Hindlimb muscle (tissue), 1 donor: Measurements from ENCODE around the gene PAX7. TPM values are rescaled to one million over a fixed set of nuclear protein-coding genes. Genes with fewer than 3 reads are reported as not detected.

Experiments used
- DNase-seq: peaks from one replicate; pipeline ENCODE4 v3.0.0-alpha.2; 2013
- polyA plus RNA-seq: library from polyadenylated mRNA; unstranded; fragments of 120-200 nt; gene quantifications from one replicate; pipeline ENCODE4 v1.2.1, GENCODE V29; 2013; ENCODE audit not compliant: insufficient read length

PAX7 gene
- polyA plus RNA-seq, 1 donor: 52.1 TPM

GRCh38 chr1:18642278-18643095 lies 11.8 kb downstream of the PAX7 start:
- DNase-seq: no peak

GRCh38 chr1:18643154-18644012 lies 12.7 kb downstream of the PAX7 start:
- no peak for DNase-seq

GRCh38 chr1:18644013-18644399 lies 13.4 kb downstream of the PAX7 start:
- no peak for DNase-seq

DNA sequence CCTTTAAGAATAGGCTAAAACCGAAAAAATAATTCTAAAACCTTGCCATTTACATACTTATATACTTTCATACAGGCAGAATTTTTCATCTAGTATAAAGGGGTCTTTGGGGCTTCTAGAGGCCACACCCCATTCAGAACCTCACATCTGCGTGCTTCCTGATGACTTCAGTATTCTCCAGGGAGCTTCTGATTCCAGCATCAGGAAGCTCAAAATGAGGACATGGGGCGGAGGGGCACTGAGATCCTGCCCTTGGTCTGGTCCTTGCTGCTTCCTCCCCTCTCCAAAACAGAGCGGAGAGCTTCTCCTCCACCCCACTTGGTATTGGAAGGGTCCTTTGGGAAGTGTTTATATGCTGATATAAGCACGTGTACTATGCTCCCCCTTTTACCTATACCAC lies 13.8 kb downstream of the PAX7 start:
- no peak for DNase-seq

DNA sequence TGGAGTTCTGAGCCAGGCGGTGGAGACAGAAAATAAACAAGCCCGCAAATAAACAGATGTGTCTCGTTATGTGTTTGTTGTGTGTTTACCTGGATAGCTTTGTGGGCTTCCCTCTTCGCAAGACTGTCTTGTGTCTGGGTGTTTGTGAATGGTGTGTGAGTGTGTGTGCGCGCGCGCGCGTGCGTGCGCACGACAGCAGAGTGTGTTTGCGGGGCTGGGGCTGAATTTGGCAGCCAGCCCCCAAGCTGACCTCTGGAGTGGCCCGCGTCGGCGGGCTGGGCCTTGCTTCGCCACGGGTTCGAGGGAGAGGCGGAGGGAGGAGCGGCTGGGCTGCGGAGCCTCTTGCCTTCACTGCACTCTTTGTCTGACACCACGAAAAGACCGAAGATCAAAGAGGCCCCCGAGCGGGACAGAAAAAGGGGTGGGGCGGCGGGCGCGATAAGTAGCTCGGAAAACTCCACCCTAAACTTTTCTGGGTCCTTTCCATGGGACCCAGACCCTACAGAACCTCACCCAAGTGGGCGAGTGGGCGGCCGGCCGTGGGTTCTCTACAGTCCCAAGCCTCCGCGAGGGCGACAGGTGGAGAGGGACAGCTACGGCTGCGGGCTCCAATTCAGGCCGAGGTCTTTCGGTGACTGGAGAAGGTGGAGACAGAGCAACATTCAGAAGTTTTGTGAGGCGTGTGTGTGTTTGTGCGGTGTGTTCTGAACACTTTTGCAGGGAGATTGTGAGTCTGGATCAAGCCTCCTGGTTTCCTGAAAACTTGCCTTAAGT lies 14.5 kb downstream of the PAX7 start:
- DNase-seq: no peak

- DNase-seq: no peak
Measured at GRCh38 chr1:18645747-18646090, 15.1 kb downstream of the PAX7 start.

GRCh38 chr1:18646091-18646785 lies 15.6 kb downstream of the PAX7 start:
- DNase-seq: no peak

- DNase-seq: no peak
Measured at GRCh38 chr1:18646786-18647410, 16.3 kb downstream of the PAX7 start.

DNA sequence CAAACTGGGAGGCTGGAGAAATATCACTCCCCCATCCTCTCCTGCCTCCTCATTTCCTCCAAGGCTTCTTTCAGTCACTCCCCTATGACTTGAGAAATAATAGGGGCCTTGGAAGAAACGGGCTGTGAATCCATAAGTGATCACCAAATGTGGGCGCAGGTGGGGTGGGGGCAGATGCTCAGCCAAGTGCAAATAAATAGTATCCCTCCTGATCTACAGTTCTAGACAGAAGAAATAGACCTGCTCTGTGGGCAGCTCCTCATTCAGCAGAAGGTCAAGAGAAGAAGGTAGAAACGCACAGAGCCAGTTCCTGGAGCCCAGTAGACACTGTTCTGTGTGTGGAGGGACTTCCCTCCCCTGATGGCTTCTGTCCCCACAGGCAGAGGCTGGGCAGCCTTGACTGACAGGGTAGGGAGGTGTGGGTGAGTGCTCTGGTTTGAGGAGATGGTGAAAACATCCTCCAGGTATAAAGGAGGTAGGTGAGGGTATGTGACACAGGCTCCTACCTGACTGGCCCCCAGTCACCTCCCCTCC lies 17.1 kb downstream of the PAX7 start:
- DNase-seq: no peak

- no peak for DNase-seq
Measured at GRCh38 chr1:18649693-18650370, 19.2 kb downstream of the PAX7 start.

- DNase-seq: no peak
Measured at GRCh38 chr1:18651713-18652112, 21.1 kb downstream of the PAX7 start.

DNA sequence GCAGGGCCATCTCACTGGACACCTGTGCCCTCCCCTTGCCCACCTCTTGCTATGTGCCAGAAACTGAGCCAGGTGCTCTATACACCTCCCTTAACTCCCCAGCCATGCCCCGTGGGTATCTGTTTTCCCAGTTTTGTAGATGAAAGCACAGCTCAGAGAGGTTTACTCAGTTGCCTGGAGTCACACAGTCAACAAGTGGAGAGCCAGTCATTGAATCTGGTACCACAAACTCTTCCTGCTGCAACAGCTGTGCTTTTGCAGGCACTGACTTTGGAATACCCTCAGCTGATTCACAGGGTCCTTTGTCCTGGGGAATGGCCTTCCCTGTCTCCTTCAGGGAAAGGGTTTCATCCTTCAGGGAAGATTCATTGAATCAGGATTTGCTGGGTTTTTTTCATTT lies 22.1 kb downstream of the PAX7 start:
- DNase-seq: no peak

DNA sequence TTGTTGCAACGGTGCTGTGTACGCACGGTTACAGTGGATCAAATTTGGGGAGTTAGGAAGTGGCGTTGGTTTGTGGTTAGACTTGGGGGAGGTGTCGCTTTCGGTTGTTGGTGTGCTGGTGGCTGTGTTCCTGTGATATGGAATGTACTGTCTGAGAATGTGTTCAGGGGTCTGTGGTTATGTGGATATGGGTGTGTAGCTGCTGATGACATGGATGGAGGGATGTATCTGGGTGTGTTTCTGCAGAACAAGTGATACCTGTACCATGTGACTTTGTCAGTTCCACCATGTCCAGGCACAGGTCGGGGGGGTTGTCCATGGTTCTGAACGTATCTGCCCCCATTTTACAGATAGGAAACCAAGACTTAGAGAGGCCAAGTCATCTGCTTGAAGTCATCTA lies 22.7 kb downstream of the PAX7 start:
- no peak for DNase-seq

GRCh38 chr1:18653916-18654315 lies 23.3 kb downstream of the PAX7 start:
- no peak for DNase-seq

DNA sequence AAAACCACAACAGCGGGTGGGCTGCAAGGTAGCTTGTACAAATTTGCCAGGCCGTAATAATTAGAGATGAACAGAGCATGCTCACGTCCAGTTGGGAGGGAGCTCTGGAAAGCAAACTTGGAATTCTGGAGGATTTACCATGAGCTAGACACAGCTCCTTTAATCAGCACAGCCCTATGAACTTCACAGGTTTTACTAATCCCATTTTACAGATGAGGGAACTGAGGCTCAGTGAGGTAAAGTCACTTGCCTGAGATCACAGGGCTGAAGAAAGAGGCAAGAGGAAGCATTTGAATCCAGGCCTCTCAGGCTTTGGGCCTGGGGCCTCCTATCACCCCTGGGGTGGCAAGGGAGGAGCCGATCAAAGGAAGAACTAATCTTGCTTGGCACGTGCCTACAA lies 24.0 kb downstream of the PAX7 start:
- DNase-seq: no peak

DNA sequence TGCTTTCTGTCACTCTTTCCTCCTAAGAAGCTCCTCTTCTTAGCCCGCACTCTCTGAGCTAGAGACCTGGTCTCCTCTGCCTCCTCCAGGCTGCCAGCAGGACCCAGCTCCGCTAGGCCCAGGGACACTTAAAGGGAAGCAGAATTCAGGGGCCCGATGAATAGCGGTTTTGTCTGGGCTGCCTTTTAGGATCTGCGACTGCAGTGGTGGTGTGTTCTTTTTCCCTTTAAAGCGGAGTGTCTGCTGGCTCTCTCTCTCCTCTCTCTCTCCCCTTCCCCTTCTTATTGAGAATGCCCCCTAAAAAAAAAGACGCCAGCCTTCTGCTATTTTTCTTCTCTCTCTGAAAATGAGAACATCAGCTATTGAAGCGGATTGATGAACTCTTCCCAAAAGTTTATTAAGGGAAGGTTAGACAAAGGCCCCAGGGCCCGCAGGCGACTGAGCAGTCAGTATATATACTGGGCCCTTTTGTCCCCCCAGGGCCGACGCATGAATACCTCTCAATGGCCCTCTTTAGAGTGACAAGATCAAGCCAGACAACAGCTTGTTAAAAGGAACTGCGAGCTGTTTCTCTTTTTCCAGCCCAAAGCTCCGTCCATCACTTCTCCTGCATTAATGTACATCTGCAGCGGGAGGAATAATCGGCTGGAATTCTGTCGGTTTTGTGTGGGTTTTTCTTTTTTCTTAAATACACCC lies 27.0 kb downstream of the PAX7 start:
- no peak for DNase-seq

GRCh38 chr1:18658831-18659230 lies 28.2 kb downstream of the PAX7 start:
- no peak for DNase-seq

DNA sequence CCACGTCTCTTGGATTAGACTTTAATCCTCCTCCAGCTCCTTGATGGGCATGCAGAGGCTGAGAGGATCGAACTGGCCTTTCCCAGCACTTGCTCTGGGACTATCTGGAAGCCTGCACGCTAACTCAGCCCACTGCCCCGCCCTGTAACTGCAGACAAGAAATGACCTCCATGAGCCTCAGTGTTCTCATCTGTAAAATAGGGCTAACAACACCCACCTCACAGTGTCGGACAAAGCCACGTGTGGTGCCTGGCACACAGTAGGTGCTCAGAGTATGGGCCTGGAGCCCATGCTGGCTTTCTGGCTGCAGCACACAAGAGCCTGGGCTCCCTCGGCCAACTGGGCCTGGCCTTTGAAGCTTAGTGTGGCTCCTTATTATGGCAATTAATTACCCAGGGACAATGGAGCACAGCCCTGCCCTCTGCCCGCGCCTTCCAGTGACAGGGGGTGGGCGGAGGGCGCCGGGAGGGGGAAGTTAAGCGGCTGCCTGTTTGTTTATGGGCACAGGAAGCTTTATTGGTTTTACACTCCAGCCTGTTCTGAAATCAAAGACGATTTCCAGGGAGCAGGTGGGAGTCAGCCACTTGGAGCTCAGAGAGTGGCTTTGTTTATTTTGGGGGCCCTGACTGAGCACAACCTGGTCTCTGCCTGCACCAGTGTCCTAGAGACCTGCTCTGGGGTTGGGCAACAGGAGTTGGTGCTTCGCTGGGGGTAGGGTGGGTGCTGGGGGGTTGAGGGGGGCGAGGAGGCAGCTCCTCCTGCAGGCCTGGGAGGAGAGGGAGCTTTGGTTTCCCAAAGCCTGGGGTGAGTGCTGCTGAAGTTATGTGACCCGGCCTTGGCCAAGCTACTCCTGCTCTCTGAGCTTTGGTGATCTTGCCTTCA lies 31.0 kb downstream of the PAX7 start:
- no peak for DNase-seq

DNA sequence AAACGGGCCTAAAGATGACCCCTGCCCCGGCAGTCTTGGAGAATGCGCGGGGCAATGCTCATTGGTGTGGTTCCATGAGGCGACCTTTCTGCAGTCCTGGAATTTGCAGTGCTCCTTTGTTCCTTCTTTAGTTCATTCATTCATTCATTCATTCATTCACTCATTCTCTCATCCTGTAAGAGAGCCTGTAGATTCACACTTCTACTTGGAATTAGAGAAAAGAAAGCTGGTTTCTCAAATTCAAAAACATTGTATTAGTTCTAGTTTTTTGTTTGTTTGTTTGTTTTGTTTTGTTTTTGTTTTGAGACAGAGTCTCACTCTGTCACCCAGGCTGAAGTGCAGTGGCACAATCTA lies 31.6 kb downstream of the PAX7 start:
- DNase-seq: no peak
